Epithelial cell of proximal tubule (primary cell): Measurements from ENCODE around the gene KRTAP4-2. TPM values are rescaled to one million over a fixed set of nuclear protein-coding genes. Genes with fewer than 3 reads are reported as not detected.
"Not testable (repeated sequence)": the region's sequence is repeated elsewhere in the genome, so short reads cannot be mapped to it uniquely, and the experiment has no call there.

Experiments
- DNase-seq: peaks from one replicate; pipeline ENCODE4 v3.0.0-alpha.2; 2011; ENCODE audit warnings: low read depth
- H3K4me3 ChIP-seq: 2 replicates; pipeline ENCODE4 v1.5.1; 2011; ENCODE audit warnings: low read depth, mild to moderate bottlenecking, low read length
- CTCF ChIP-seq: conservative IDR thresholded peaks from 2 replicates; pipeline ENCODE4 v1.5.1; 2012; ENCODE audit warnings: low read depth, mild to moderate bottlenecking, low read length
- total RNA-seq: library from RNA; depleted of rRNA; stranded (reverse); fragments of >200 nt; gene quantifications from 2 replicates; pipeline ENCODE4 v1.2.3, GENCODE V29; 2015

KRTAP4-2 gene
- total RNA-seq, 1 donor from 2014 or later, result not detected

GRCh38 chr17:41199421-41200078 lies 21.5 kb upstream of the KRTAP4-2 start:
- no peak for TF ChIP-seq CTCF
- no peak overlapping the region for H3K4me3 ChIP-seq

GRCh38 chr17:41196068-41196467 lies 18.0 kb upstream of the KRTAP4-2 start:
- no peak for TF ChIP-seq CTCF
- DNase-seq, result no peak
- H3K4me3 ChIP-seq, result no peak overlapping the region

More at GRCh38 chr17:41199421-41200078, 21.5 kb upstream of the KRTAP4-2 start:
- no peak for DNase-seq

- no peak overlapping the region for H3K4me3 ChIP-seq
- no peak for TF ChIP-seq CTCF
- DNase-seq, result no peak
These were observed 12.3 kb upstream of the KRTAP4-2 start for GRCh38 chr17:41190328-41190727.

GRCh38 chr17:41189837-41190318 lies 11.9 kb upstream of the KRTAP4-2 start, which contains the start of gene KRTAP9-1:
Gene KRTAP9-1, plus strand, starts transcription at chr17:41189887. Its CDS starts 0 bp downstream, at chr17:41189887.
- not testable (repeated sequence) for DNase-seq

GRCh38 chr17:41186872-41187271 lies 8.9 kb upstream of the KRTAP4-2 start:
- no peak overlapping the region for H3K4me3 ChIP-seq
- TF ChIP-seq CTCF, result no peak
- no peak for DNase-seq

More at GRCh38 chr17:41189837-41190318, 11.9 kb upstream of the KRTAP4-2 start, which contains the start of gene KRTAP9-1:
- not testable (repeated sequence) for H3K4me3 ChIP-seq

- no peak overlapping the region for H3K4me3 ChIP-seq
- no peak for DNase-seq
- TF ChIP-seq CTCF, result no peak
These were observed 7.0 kb upstream of the KRTAP4-2 start for GRCh38 chr17:41185001-41185400.

- H3K4me3 ChIP-seq, result no peak within 1 kb of the TSS
- no peak for DNase-seq
- TF ChIP-seq CTCF, result no peak
These were observed 6.5 kb upstream of the KRTAP4-2 start, which contains the start of gene KRTAP4-1 for GRCh38 chr17:41184480-41184961. Gene KRTAP4-1, minus strand, starts transcription at chr17:41184911. Its CDS starts 57 bp downstream, at chr17:41184854.
